Stimulated activated CD4-positive, alpha-beta T cell treated with anti-CD3 and anti-CD28 coated beads, Interleukin-4, amount 100 ng/mL, for 4 hours (primary cell): Measurements from ENCODE around the gene NKIRAS1.

Experiments
- DNase-seq, 2 experiments: peaks; one replicate each; pipeline ENCODE4 v3.0.0-alpha.2; 2020

The NKIRAS1 gene

GRCh38 chr3:23916886-23917678 lies at the start of gene NKIRAS1, which contains the start of gene RPL15:
Gene NKIRAS1, minus strand, starts transcription at chr3:23916990. Its CDS starts 6,086 bp downstream, at chr3:23910904.
Gene RPL15, plus strand, starts transcription at chr3:23917132. Its CDS starts 728 bp downstream, at chr3:23917860.
- peak; percentile 93 to 98 for DNase-seq

- DNase-seq, result no peak
Measured at GRCh38 chr3:23966328-23966727, 49.5 kb upstream of the NKIRAS1 start.

- no peak for DNase-seq
Measured at GRCh38 chr3:23964537-23965235, 47.9 kb upstream of the NKIRAS1 start.

GRCh38 chr3:23961913-23962312 lies 45.1 kb upstream of the NKIRAS1 start:
- DNase-seq, result no peak

GRCh38 chr3:23961066-23961465 lies 44.3 kb upstream of the NKIRAS1 start:
- DNase-seq, result no peak

- DNase-seq, result no peak
Measured at GRCh38 chr3:23960649-23961048, 43.9 kb upstream of the NKIRAS1 start.

- DNase-seq, result no peak
Measured at GRCh38 chr3:23959135-23959900, 42.5 kb upstream of the NKIRAS1 start.

GRCh38 chr3:23956701-23957100 lies 39.9 kb upstream of the NKIRAS1 start:
- no peak for DNase-seq

- DNase-seq, result no peak
Measured at GRCh38 chr3:23954144-23954543, 37.4 kb upstream of the NKIRAS1 start.

GRCh38 chr3:23953523-23953922 lies 36.7 kb upstream of the NKIRAS1 start:
- no peak for DNase-seq

- no peak for DNase-seq
Measured at GRCh38 chr3:23952646-23953045, 35.9 kb upstream of the NKIRAS1 start.

GRCh38 chr3:23950293-23950692 lies 33.5 kb upstream of the NKIRAS1 start:
- no peak for DNase-seq

- no peak for DNase-seq
Measured at GRCh38 chr3:23949784-23950183, 33.0 kb upstream of the NKIRAS1 start.

GRCh38 chr3:23948761-23949160 lies 32.0 kb upstream of the NKIRAS1 start:
- no peak for DNase-seq

GRCh38 chr3:23945913-23946687 lies 29.3 kb upstream of the NKIRAS1 start:
- peak; percentile 97 to 98 for DNase-seq

- DNase-seq, result no peak
Measured at GRCh38 chr3:23945663-23945912, 28.8 kb upstream of the NKIRAS1 start.

- peak; percentile 72 to 73 for DNase-seq
Measured at GRCh38 chr3:23944861-23945662, 28.3 kb upstream of the NKIRAS1 start, which contains the start of gene NR1D2. Gene NR1D2, plus strand, starts transcription at chr3:23945286. Its CDS starts 293 bp downstream, at chr3:23945579.

GRCh38 chr3:23944007-23944783 lies 27.4 kb upstream of the NKIRAS1 start:
- no peak for DNase-seq

GRCh38 chr3:23942546-23942945 lies 25.8 kb upstream of the NKIRAS1 start:
- DNase-seq, result no peak

GRCh38 chr3:23941440-23941839 lies 24.6 kb upstream of the NKIRAS1 start:
- no peak for DNase-seq

GRCh38 chr3:23940775-23941174 lies 24.0 kb upstream of the NKIRAS1 start:
- DNase-seq, result no peak
